GM18858 (cell line): Measurements from ENCODE around the gene CACNA2D3.

ENCODE experiments used
- ATAC-seq: cut with Tn5 transposase; IDR thresholded peaks from one replicate; pipeline ENCODE4 v1.9.1; 2021; ENCODE audit not compliant: unreplicated experiment

CACNA2D3 gene

GRCh38 chr3:54126551-54126950 is 4.2 kb downstream of the CACNA2D3 start:
- ATAC-seq: no peak

- no peak for ATAC-seq
These were observed 5.2 kb downstream of the CACNA2D3 start for GRCh38 chr3:54127499-54128056.

- no peak for ATAC-seq
These were observed 8.8 kb downstream of the CACNA2D3 start for GRCh38 chr3:54131026-54131605.

DNA sequence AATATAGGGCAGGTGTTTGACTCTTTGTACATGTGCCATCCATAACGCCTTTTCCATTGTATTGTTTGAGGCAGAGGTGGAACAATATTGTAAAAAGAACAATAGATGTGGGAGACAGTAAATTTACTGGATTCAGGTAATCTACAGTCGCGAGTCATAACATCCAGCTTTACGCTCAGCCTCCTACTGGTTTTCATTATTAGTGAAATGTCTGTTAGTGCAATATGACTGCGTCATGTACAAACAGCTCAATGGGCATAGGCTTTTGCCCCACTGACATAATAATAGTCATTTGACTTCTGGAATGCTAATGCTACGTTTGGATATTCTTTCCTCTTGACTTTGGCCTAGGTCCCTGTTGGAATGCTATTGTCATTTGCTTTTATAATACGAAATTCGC is 9.5 kb downstream of the CACNA2D3 start:
- no peak for ATAC-seq

DNA sequence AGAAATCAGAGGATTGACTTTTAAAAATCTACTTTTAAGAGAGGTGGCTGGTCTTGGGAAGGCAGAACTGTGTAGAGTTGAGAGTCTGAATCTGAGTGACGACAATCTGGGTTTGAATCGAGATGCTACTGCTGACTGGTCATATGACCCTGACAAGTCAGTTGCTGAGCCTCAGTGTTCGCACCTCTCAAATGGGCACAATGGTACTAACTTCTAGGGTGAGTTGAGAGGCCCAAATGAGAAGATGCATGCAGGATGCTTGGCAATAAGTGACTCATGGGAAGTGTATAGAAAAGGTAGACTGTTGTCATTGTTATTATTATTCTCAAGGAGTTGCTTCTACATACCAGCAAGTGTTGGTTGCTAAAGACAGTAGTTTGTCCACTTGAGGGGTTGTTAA is 10.3 kb downstream of the CACNA2D3 start:
- ATAC-seq: no peak

DNA sequence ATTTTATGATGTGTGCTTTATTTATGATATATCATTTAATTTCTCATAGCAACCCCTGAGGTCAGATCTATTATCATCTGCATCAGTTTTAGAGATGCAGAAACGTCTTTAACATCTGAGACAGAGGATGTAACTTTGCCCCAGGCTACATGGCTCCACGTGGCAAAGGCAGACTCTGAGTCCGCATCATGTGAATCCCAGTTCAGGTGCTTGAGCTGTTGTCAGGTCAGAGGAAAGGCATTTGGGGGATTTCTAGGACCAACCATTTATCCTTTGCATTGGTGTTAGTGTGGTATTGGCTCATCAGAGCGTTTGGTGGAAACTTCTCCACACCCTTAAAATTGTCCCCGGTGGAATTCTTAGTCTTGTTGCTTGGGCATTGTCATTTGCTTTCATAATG is 10.8 kb downstream of the CACNA2D3 start:
- ATAC-seq: no peak

DNA sequence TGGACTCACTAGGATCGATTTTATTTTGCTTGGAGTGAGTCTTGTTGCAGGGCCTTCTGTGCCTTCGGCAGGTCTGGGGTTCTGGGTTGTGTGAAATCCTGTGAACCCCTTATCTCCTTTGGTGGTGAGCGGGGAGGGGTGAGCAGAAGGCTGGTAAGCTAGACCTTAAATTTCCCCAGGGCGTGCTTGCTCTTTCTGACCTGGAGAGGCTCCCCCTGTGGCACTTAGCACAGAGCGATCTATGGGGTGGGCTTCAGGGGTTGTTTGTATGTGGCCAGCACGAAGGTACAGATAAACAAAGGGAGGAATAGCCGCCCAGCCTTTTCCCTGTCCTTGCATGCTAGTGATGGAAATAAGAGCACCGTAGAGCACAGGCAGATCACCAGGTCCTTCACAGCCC is 11.8 kb downstream of the CACNA2D3 start:
- no peak for ATAC-seq

- ATAC-seq: no peak
These were observed 12.4 kb downstream of the CACNA2D3 start for GRCh38 chr3:54134713-54135112.

DNA sequence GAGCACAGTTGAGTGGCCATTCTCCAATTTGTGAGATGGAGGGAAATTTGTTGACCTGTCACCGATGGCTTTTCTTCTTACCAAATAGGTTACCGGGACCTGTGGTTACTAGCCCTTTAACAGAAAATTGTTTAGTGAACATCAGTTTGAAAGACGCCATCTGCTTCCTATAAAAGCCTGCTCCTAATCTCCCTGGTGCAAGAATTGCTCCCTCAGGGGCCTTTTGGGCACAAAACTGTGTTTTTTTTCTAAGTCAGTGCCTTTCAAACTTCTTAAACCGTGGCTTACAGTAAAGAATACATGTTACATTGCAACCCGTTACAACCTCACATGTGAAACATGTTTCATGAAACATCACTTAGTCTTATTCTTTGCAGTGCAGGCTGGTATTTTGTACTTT is 15.0 kb downstream of the CACNA2D3 start:
- no peak for ATAC-seq

- ATAC-seq: no peak
These were observed 16.7 kb downstream of the CACNA2D3 start for GRCh38 chr3:54138937-54139547.

GRCh38 chr3:54139630-54140029 is 17.3 kb downstream of the CACNA2D3 start:
- no peak for ATAC-seq

DNA sequence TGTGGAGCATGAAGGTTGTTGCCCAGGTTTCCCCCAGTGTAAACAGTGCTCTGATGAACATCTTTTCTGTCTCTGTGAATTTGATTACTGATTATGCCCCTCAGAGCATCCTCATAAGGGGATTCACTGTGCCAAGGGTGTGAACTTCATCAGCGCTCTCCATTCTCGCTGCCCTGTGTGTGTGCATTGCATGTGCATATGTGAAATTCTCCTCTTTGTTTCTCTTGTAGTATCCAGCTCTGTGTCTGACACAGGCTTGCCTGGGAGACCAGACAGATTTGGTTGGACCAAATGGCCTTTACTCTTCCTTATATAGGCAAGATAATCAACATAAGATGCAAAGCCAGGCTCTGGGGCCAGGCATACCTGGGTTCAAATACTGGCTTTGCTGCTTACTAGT is 21.9 kb downstream of the CACNA2D3 start:
- ATAC-seq: no peak

DNA sequence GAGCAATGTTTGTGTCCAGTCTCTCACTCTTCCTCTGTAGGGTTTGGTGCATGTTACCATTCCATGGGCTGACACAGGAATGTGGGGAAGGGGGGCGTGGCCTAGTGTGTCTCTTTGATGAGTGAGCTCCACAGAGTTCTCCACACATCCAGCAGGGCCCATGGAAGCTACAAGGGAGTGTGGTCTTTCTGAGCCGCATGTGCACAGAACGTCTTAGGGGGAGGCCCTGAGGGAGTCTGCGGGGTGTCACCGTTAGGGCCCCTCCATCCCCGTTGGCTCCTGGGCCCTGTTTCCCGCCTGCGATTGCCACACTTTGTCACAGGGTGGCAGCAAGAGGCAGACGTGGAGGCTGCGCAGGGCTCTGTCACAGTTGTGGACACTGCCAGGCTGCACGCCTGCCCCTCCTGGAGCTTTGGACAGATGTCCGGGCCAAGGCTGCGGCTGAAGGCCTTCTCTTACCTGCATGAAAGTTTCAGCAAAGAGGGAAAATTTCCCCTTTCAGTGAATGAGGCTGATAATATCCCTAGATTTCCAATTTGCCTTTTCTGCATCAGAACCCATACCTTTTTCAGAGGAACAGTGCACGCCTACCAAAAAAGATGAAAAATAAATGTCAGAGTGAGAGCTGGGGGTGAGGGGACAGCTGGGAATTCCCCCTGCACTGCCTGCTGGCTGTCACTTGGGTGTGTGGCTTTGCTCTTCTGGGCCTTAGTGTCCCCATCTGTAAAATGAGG is 24.3 kb downstream of the CACNA2D3 start:
- ATAC-seq: no peak

DNA sequence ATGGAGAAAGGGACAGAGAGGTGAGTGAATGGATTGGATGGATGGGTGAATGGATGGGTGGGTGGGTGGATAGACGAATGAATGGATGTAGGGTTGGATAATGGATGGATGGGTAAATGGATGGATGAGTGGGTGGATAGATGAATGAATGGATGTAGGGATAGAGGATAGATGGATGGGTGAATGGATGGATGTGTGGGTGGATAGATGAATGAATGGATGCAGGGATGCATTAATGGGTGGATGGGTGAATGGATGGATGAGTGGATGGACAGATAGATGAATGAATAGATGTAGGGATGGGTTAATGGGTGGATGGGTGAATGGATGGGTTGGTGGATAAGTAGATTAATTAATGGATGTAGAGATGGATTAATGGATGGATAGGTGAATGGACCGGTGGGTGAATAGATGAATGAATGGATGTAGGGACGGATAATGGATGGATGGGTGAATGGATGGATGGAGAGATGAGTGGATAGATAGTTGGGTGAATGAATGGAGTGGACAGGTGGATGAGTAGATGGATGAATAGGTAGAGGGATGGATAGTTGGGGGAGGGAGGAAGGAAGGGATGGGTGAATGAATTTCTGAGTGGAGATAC is 28.6 kb downstream of the CACNA2D3 start:
- no peak for ATAC-seq

- ATAC-seq: no peak
These were observed 31.1 kb downstream of the CACNA2D3 start for GRCh38 chr3:54153477-54153876.

GRCh38 chr3:54157860-54158259 is 35.5 kb downstream of the CACNA2D3 start:
- ATAC-seq: no peak

- no peak for ATAC-seq
These were observed 37.6 kb downstream of the CACNA2D3 start for GRCh38 chr3:54159917-54160316.

GRCh38 chr3:54163441-54163840 is 41.1 kb downstream of the CACNA2D3 start:
- ATAC-seq: no peak

- no peak for ATAC-seq
These were observed 42.0 kb downstream of the CACNA2D3 start for GRCh38 chr3:54164192-54164975.

DNA sequence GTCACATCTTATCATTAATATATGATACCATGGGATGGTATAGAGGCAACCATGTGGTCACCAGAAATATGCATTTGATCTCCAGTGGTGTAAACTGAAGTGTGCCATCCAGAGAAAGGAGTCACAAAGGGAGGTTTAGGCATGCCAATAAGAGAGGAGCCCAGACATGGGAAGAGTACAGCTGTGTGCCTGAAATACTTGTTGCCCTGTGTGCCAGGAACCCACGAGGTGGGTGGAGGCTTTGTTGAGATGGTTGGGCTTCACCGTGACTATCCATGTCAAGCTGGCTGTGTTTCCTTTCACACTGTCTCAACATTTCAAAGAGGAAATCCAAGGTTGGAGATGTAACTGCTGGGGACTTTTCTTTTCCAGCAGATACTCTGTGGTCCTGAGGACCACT is 43.5 kb downstream of the CACNA2D3 start:
- no peak for ATAC-seq

DNA sequence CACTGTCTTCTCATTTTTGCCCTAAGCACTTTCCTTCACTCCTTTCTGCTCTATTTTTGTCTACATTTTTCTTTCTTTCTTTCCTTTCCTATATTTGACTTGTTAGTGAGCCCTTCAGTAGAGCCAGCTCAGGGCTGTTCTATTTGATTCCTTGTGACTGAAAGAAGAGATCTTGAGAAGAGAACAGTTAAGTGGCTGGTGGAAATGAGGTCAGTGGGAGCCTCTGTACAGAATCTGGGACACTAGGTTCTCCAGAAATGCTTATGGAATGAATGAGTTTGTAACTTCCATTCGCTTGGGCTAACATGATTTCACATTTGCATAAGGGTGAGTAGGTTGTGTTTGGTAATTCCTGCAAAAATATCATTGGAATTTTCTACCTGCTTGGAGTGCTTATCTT is 45.6 kb downstream of the CACNA2D3 start:
- no peak for ATAC-seq
